ENCODE measurements around the gene KRTAP4-2.
"Not testable (repeated sequence)": the region's sequence is repeated elsewhere in the genome, so short reads cannot be mapped to it uniquely, and the experiment has no call there.

KRTAP4-2 gene

GRCh38 chr17:41177727-41178271, at the start of gene KRTAP4-2:
Gene KRTAP4-2 (minus strand): TSS chr17:41178221. CDS start chr17:41178164, 57 bp downstream.
- DNase-seq (ENCODE audit: low read depth), result no peak

- DNase-seq (ENCODE audit: low read depth), result not testable (repeated sequence)
These were observed 48.6 kb upstream of the KRTAP4-2 start, which contains the start of gene KRTAP9-2 for GRCh38 chr17:41226598-41227095. Gene KRTAP9-2 (plus strand): TSS chr17:41226648. CDS start chr17:41226655, 7 bp downstream.

DNA sequence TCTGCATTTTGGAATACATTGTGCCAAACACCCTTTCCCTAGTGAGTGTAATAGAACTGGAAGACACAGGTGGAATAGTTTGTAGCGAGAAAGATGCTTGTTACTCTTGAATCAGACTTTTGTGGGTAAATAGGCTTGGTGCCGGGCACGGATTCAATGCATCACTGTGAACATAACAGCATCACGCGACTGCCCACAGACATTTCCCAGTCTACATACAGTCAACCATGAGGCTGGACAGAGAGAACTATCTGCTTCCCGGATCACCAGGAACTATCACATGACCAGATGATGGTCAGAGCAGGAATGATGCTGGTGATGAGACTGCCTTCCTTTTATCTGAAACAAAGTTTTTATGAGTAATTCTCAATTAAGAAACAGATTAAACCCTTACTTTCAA, 48.0 kb upstream of the KRTAP4-2 start:
- DNase-seq (ENCODE audit: low read depth), result no peak

GRCh38 chr17:41223821-41224220, 45.8 kb upstream of the KRTAP4-2 start:
- no peak for DNase-seq (ENCODE audit: low read depth)

- DNase-seq (ENCODE audit: low read depth), result no peak
These were observed 37.7 kb upstream of the KRTAP4-2 start for GRCh38 chr17:41215681-41216080.

DNA sequence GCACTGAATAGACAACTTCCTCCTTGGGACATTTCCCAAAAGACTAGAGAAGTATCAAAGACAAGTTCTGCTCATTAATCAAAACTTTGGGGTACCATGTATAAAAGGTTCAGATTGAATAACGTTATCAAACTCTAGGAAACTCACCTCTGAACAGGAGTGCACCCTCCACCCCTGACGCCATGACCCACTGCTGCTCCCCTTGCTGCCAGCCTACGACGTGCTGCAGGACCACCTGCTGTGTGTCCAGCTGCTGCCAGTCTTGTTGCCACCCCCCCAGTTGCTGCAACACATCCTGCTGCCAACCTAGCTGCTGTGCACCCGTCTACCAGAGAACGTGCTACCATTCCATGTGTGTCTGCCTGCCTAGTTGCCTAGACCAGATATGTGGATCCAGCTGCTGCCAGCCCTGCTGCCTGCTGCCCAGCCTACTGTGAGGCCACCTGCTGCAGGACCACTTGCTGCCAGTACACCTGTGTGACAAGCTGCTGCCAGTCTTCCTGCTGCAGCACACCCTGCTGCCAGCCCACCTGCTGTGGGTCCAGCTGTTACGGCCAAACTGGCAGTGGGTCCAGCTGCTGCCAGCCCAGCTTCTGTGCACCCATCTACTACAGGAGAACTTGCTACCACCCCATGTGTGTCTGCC, 34.6 kb upstream of the KRTAP4-2 start:
- DNase-seq (ENCODE audit: low read depth), result no peak

GRCh38 chr17:41211845-41212466, 33.9 kb upstream of the KRTAP4-2 start:
- no peak for DNase-seq (ENCODE audit: low read depth)

DNA sequence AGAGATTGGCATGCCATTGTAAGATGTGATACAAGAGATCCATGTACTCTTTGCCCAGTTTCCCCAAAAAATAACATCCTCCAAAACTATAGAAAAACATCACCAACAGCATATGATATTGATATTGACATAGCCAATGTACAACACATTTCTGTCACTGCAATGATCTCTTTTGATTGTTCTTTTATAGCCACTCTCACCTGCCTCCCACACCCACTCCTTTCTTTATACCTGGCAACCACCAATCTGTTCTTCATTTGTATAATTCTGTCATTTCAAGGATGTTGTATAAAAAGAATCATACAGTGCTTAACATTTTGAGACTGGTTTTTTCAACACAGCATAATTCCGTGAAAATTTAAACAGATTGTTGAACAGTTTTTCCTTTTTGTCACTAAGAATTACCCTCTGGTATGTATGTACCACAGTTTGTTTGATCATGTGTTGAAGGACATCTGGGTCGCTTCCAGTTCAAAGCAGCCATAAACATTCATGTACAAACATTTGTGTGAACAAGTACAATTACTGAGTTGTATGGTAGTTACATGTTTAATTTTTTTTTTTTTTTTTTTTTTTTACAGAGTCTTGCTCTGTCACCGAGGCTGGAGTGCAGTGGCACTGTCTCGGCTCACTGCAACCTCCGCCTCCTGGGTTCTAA, 21.5 kb upstream of the KRTAP4-2 start:
- no peak for DNase-seq (ENCODE audit: low read depth)

GRCh38 chr17:41196068-41196467, 18.0 kb upstream of the KRTAP4-2 start:
- DNase-seq (ENCODE audit: low read depth), result no peak

DNA sequence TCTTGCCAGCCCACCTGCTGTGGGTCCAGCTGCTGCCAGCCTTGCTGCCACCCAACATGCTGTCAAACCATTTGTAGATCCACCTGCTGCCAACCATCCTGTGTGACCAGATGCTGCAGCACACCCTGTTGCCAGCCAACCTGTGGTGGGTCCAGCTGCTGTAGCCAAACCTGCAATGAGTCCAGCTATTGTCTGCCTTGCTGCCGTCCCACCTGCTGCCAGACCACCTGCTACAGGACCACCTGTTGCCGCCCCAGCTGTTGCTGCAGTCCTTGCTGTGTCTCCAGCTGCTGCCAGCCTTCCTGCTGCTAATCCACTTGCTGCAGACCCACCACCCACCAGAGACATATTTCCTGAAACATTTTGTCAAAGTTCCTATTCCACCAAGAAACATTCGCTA, 12.3 kb upstream of the KRTAP4-2 start:
- no peak for DNase-seq (ENCODE audit: low read depth)

GRCh38 chr17:41189837-41190318, 11.9 kb upstream of the KRTAP4-2 start, which contains the start of gene KRTAP9-1:
Gene KRTAP9-1 (plus strand): TSS chr17:41189887. CDS start chr17:41189887, 0 bp downstream.
- DNase-seq (ENCODE audit: low read depth), result not testable (repeated sequence)

GRCh38 chr17:41186872-41187271, 8.9 kb upstream of the KRTAP4-2 start:
- no peak for DNase-seq (ENCODE audit: low read depth)

GRCh38 chr17:41185001-41185400, 7.0 kb upstream of the KRTAP4-2 start:
- no peak for DNase-seq (ENCODE audit: low read depth)

- no peak for DNase-seq (ENCODE audit: low read depth)
These were observed 6.5 kb upstream of the KRTAP4-2 start, which contains the start of gene KRTAP4-1 for GRCh38 chr17:41184480-41184961. Gene KRTAP4-1 (minus strand): TSS chr17:41184911. CDS start chr17:41184854, 57 bp downstream.

GRCh38 chr17:41178843-41179616, 1.0 kb upstream of the KRTAP4-2 start:
- no peak for DNase-seq (ENCODE audit: low read depth)

DNA sequence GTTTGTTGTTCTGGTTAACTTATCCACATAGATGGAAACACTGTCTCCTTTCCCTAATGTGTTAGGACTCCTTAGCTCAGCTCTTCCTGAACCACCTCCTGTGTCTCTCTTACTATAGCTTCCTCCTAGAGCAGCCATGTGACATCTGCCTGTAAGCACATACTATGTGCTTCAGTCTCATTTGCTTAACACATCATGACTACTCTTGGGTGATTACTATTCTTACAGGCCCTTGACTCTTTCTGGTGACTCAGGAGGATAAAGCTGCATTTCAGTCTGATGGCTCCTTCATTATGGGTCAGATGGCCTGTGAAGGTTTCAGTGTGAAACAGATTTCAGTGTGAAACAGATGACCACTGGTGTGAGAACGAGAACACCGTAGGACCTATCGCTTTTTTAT, 320 bp upstream of the KRTAP4-2 start:
- DNase-seq (ENCODE audit: low read depth), result no peak

DNA sequence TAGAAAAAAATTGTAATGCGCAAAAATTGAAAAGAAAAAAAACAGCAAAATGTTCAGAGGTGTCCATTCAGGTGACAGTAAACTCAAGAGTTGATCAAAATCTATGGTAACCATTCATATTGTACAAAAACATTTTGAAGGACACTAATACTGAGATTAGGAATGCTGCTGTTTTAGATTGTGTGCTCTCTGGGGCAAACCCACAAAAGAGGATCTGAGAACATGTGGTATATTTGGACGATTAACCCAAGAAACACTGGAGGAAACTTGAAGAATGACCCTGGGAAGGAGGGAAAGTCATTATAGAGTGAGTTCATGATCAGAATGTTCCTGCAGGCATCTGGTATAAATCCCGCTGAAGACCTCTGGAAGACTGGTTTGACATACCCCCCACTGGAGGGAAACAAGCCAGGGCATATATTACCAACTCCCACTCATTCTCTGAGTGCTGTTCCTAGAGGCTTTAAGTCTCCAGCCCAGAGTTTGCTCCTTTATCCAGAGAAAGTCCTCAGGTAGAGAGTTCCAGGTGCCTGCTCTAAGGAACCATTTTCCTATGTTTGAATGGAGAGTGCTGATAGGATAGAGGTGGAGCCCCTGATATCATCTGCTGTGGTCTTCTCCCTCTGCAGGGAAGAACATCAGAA, 1.2 kb downstream of the KRTAP4-2 start:
- DNase-seq (ENCODE audit: low read depth), result no peak

- no peak for DNase-seq (ENCODE audit: low read depth)
These were observed 6.1 kb downstream of the KRTAP4-2 start for GRCh38 chr17:41171886-41172285.

DNA sequence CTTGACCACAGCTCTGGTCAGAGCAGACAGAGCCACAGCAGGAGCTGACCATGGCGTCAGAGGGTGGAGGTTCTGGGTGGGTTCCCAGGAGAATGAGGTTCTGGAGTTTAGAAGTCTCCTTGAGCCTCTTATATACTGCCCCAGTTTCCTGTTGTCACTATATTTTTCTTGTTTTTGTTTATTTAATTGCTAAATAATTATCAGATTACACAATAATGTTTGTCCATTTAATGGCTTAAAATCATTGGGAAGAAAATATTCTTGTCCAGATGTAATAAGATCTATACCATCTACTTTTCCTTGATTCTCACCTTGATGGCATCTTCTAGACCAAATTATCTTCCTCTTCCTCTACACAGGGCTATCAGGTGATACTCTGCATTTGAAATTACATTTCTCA, 9.9 kb downstream of the KRTAP4-2 start, which contains the start of gene KRTAP4-3:
TSS of gene KRTAP4-3 (minus strand) at position 101 of the 400 bp plus-strand sequence. CDS start at position 52, 49 bp downstream.
- DNase-seq (ENCODE audit: low read depth), result no peak

DNA sequence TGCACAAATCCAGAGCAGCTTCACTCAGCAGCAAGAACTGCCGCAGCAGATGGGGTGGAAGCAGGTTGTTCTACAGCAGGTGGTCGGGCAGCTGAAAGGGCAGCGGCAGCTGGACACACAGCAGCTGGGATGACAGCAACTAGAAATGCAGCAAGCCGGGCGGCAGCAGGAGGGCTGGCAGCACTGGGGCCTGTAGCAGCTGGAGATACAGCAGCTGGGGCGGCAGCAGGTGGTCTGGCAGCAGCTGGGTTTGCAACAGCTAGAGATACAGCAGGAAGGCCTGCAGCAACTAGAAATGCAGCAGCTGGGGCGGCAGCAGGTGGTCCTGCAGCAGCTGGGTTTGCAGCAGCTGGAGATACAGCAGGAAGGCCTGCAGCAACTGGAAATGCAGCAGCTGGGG, 10.5 kb downstream of the KRTAP4-2 start:
- no peak for DNase-seq (ENCODE audit: low read depth)

DNA sequence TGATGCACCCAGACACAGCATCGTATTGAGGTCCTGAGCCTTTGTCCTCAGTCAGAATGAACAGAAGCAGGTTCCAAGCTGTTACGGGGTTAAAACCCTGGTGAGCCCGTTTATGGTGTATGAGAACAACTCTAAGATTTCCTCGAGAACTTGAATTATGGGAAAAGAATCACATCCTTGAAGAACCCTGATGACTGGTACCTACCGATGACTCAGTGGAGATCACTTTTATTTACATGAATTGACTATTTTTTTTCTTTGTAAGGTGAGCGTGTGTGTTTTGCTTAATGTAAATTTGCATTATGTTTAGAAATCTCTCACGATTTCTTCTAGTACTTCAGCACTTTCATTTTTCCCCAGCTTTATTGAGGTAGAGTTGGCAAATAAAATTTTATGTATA, 14.2 kb downstream of the KRTAP4-2 start:
- no peak for DNase-seq (ENCODE audit: low read depth)

Data from fibroblast of the conjunctiva (primary cell).